WTC11 (cell line): ENCODE results near the gene SHKBP1. TPM values are rescaled to one million over a fixed set of nuclear protein-coding genes. Genes with fewer than 3 reads are reported as not detected.

Experiments
- ATAC-seq: fragments of 200-7000 bp; cut with Tn5 transposase; 2 replicates; pipeline ENCODE4 v1.10.0; 2021; ENCODE audit warnings: mild to moderate bottlenecking, moderate library complexity
- CTCF ChIA-PET: fragments of 300-600 bp; sonication (Branson Sonifier 250); formaldehyde crosslinking; loops from one replicate; lab custom pipeline; 2021; ENCODE audit warnings: antibody characterized with exemption; lab: Charles Lee
- POLR2A ChIA-PET: fragments of 350-600 bp; sonication (Branson Sonifier 250); formaldehyde crosslinking; loops from one replicate; lab custom pipeline; 2021; ENCODE audit warnings: antibody characterized with exemption; lab: Charles Lee
- DNase-seq: peaks from one replicate; pipeline ENCODE4 v3.0.0; 2021; ENCODE audit warnings: low spot score
- H3K27ac Mint-ChIP-seq: 2 replicates; pipeline ENCODE4 v1.8.0; 2021; ENCODE audit warnings: mixed read lengths
- H3K27me3 Mint-ChIP-seq: 2 replicates; pipeline ENCODE4 v1.8.0; 2021; ENCODE audit warnings: low read depth, mild to moderate bottlenecking, moderate library complexity, mixed read lengths
- H3K36me3 Mint-ChIP-seq: 2 replicates; pipeline ENCODE4 v1.8.0; 2021; ENCODE audit warnings: mixed read lengths
- H3K4me1 Mint-ChIP-seq: 2 replicates; pipeline ENCODE4 v1.8.0; 2022; ENCODE audit warnings: mixed read lengths
- H3K4me3 Mint-ChIP-seq: 2 replicates; pipeline ENCODE4 v1.8.0; 2021; ENCODE audit warnings: mild to moderate bottlenecking, moderate library complexity, mixed read lengths
- H3K9me3 Mint-ChIP-seq: 2 replicates; pipeline ENCODE4 v1.8.0; 2021; ENCODE audit warnings: mixed read lengths
- CREB1 ChIP-seq: sonication (generic); formaldehyde crosslinking; IDR thresholded peaks from 2 replicates; pipeline ENCODE4 v1.8.0; 2023; ENCODE audit warnings: mild to moderate bottlenecking, missing genetic modification reagents
- ELF4 ChIP-seq: sonication (generic); formaldehyde crosslinking; IDR thresholded peaks from 2 replicates; pipeline ENCODE4 v1.8.1; 2022; ENCODE audit warnings: low read depth, mild to moderate bottlenecking, moderate library complexity, missing genetic modification reagents
- GABPB1 ChIP-seq: sonication (generic); formaldehyde crosslinking; IDR thresholded peaks from 2 replicates; pipeline ENCODE4 v1.8.1; 2023; ENCODE audit warnings: mild to moderate bottlenecking, missing genetic modification reagents
- JAZF1 ChIP-seq: fragments of 250-450 bp; sonication (Bioruptor Pico); IDR thresholded peaks from 2 replicates; pipeline ENCODE4 v1.9.0; 2021; ENCODE audit warnings: moderate library complexity, mild to moderate bottlenecking, inconsistent platforms
- KAT7 ChIP-seq: sonication (generic); formaldehyde crosslinking; IDR thresholded peaks from 2 replicates; pipeline ENCODE4 v1.8.1; 2023; ENCODE audit warnings: missing genetic modification reagents, mild to moderate bottlenecking, borderline replicate concordance
- NFE2L1 ChIP-seq: sonication (generic); formaldehyde crosslinking; IDR thresholded peaks from 2 replicates; pipeline ENCODE4 v1.8.1; 2023; ENCODE audit warnings: missing genetic modification reagents
- NR2C2 ChIP-seq: sonication (generic); formaldehyde crosslinking; IDR thresholded peaks from 2 replicates; pipeline ENCODE4 v1.8.0; 2022; ENCODE audit warnings: mild to moderate bottlenecking, missing genetic modification reagents
- RELA ChIP-seq: sonication (generic); formaldehyde crosslinking; IDR thresholded peaks from 2 replicates; pipeline ENCODE4 v1.8.1; 2022; ENCODE audit warnings: missing genetic modification reagents, mild to moderate bottlenecking, borderline replicate concordance
- SOX15 ChIP-seq: fragments of 250-450 bp; sonication (Bioruptor Pico); IDR thresholded peaks from 2 replicates; pipeline ENCODE4 v1.9.0; 2021; ENCODE audit warnings: mild to moderate bottlenecking
- ZNF138 ChIP-seq: sonication (generic); formaldehyde crosslinking; conservative IDR thresholded peaks from 2 replicates; pipeline ENCODE4 v1.8.1; 2022; ENCODE audit warnings: mild to moderate bottlenecking, moderate library complexity, missing genetic modification reagents
- ZNF317 ChIP-seq: sonication (generic); formaldehyde crosslinking; IDR thresholded peaks from 2 replicates; pipeline ENCODE4 v1.8.1; 2023; ENCODE audit warnings: low read depth, mild to moderate bottlenecking, moderate library complexity, missing genetic modification reagents, borderline replicate concordance
- total RNA-seq: library from RNA; stranded (reverse); gene quantifications from 3 replicates; pipeline ENCODE4 v1.2.3, GENCODE V29; 2021
- TF ChIP-seq, protein P1 (sequence below): sonication (generic); formaldehyde crosslinking; IDR thresholded peaks from 2 replicates; pipeline ENCODE4 v1.8.1; 2022; ENCODE audit warnings: low read depth, missing genetic modification reagents, borderline replicate concordance
- TF ChIP-seq, protein P2 (sequence below): sonication (generic); formaldehyde crosslinking; IDR thresholded peaks from 2 replicates; pipeline ENCODE4 v1.8.0; 2022; ENCODE audit warnings: mild to moderate bottlenecking, missing genetic modification reagents
- TF ChIP-seq, protein P3 (sequence below): sonication (generic); formaldehyde crosslinking; IDR thresholded peaks from 2 replicates; pipeline ENCODE4 v1.8.0; 2023; ENCODE audit warnings: missing genetic modification reagents
- TF ChIP-seq, protein P4 (sequence below): sonication (generic); formaldehyde crosslinking; IDR thresholded peaks from 2 replicates; pipeline ENCODE4 v1.8.0; 2023; ENCODE audit warnings: missing genetic modification reagents, mild to moderate bottlenecking, borderline replicate concordance
- TF ChIP-seq, protein P5 (sequence below): sonication (generic); formaldehyde crosslinking; conservative IDR thresholded peaks from 2 replicates; pipeline ENCODE4 v1.8.1; 2023; ENCODE audit warnings: mild to moderate bottlenecking, low read depth, missing genetic modification reagents, moderate library complexity
- TF ChIP-seq, protein P6 (sequence below): fragments of 250-450 bp; sonication (Bioruptor Pico); IDR thresholded peaks from 2 replicates; pipeline ENCODE4 v1.9.0; 2021; ENCODE audit warnings: mild to moderate bottlenecking

Gene SHKBP1
- total RNA-seq, 1 experiment from 2014 or later = 71.7 TPM

DNA sequence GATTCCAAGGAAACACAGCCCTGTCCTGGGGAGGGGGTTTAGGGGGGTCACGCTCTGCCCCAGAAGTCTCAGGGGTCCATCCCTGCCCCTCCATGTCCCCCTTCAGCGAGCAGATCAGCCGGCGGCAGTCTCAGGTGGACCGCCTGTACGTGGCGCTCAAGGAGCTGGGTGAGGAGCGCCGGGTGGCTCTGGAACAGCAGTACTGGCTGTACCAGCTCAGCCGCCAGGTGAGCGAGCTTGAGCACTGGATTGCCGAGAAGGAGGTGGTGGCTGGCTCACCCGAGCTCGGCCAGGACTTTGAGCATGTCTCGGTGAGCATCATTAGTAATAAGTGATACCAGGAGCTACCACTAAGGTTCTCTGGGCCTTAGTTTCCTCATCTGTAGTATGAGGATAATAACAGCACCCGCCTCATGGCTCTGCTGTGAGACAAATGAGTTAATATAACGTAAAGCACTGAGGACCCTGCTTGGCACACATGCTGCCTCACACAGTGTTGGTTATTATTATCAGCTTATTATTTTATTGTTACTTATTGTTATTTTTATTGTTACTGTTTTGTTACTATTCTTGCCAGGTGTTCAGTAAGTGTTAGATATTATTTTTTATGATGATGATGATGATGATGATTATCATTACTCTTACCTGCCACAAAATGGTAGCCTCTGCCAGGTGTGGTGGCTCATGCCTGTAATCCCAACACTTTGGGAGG lies 20.5 kb upstream of the SHKBP1 start:
- DNase-seq (no peak), ATAC-seq (no peak)
- H3K27me3 Mint-ChIP-seq = peaks cover 93% of the 10 kb centered on the region
- no peak overlapping the region for H3K27ac Mint-ChIP-seq
- H3K4me3 Mint-ChIP-seq = no peak overlapping the region
- H3K4me1 Mint-ChIP-seq = peaks cover 13% of the 10 kb centered on the region
- CTCF ChIA-PET = interaction anchor here (0.7 to 4.0 kb wide), 8 partner anchors 14 to 107 kb away, joined by 3 to 18 read pairs (median 6); partner anchors contain the start of gene LTBP4
- TF ChIP-seq ELF4 (CRISPR knock-in tag) = no peak
- TF ChIP-seq RELA (CRISPR knock-in tag) = no peak
- TF ChIP-seq, protein P1, sequence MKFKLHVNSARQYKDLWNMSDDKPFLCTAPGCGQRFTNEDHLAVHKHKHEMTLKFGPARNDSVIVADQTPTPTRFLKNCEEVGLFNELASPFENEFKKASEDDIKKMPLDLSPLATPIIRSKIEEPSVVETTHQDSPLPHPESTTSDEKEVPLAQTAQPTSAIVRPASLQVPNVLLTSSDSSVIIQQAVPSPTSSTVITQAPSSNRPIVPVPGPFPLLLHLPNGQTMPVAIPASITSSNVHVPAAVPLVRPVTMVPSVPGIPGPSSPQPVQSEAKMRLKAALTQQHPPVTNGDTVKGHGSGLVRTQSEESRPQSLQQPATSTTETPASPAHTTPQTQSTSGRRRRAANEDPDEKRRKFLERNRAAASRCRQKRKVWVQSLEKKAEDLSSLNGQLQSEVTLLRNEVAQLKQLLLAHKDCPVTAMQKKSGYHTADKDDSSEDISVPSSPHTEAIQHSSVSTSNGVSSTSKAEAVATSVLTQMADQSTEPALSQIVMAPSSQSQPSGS = no peak
- TF ChIP-seq, protein P2, sequence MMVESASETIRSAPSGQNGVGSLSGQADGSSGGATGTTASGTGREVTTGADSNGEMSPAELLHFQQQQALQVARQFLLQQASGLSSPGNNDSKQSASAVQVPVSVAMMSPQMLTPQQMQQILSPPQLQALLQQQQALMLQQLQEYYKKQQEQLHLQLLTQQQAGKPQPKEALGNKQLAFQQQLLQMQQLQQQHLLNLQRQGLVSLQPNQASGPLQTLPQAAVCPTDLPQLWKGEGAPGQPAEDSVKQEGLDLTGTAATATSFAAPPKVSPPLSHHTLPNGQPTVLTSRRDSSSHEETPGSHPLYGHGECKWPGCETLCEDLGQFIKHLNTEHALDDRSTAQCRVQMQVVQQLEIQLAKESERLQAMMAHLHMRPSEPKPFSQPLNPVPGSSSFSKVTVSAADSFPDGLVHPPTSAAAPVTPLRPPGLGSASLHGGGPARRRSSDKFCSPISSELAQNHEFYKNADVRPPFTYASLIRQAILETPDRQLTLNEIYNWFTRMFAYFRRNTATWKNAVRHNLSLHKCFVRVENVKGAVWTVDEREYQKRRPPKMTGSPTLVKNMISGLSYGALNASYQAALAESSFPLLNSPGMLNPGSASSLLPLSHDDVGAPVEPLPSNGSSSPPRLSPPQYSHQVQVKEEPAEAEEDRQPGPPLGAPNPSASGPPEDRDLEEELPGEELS = no peak
- no peak for TF ChIP-seq JAZF1 (CRISPR knock-in tag)
- TF ChIP-seq NFE2L1 (CRISPR knock-in tag) = no peak
- TF ChIP-seq NR2C2 (CRISPR knock-in tag) = no peak
- no peak for TF ChIP-seq ZNF317 (CRISPR knock-in tag)
- TF ChIP-seq, protein P3, sequence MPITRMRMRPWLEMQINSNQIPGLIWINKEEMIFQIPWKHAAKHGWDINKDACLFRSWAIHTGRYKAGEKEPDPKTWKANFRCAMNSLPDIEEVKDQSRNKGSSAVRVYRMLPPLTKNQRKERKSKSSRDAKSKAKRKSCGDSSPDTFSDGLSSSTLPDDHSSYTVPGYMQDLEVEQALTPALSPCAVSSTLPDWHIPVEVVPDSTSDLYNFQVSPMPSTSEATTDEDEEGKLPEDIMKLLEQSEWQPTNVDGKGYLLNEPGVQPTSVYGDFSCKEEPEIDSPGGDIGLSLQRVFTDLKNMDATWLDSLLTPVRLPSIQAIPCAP (CRISPR knock-in tag) = no peak
- no peak for TF ChIP-seq SOX15 (CRISPR knock-in tag)
- TF ChIP-seq, protein P4, sequence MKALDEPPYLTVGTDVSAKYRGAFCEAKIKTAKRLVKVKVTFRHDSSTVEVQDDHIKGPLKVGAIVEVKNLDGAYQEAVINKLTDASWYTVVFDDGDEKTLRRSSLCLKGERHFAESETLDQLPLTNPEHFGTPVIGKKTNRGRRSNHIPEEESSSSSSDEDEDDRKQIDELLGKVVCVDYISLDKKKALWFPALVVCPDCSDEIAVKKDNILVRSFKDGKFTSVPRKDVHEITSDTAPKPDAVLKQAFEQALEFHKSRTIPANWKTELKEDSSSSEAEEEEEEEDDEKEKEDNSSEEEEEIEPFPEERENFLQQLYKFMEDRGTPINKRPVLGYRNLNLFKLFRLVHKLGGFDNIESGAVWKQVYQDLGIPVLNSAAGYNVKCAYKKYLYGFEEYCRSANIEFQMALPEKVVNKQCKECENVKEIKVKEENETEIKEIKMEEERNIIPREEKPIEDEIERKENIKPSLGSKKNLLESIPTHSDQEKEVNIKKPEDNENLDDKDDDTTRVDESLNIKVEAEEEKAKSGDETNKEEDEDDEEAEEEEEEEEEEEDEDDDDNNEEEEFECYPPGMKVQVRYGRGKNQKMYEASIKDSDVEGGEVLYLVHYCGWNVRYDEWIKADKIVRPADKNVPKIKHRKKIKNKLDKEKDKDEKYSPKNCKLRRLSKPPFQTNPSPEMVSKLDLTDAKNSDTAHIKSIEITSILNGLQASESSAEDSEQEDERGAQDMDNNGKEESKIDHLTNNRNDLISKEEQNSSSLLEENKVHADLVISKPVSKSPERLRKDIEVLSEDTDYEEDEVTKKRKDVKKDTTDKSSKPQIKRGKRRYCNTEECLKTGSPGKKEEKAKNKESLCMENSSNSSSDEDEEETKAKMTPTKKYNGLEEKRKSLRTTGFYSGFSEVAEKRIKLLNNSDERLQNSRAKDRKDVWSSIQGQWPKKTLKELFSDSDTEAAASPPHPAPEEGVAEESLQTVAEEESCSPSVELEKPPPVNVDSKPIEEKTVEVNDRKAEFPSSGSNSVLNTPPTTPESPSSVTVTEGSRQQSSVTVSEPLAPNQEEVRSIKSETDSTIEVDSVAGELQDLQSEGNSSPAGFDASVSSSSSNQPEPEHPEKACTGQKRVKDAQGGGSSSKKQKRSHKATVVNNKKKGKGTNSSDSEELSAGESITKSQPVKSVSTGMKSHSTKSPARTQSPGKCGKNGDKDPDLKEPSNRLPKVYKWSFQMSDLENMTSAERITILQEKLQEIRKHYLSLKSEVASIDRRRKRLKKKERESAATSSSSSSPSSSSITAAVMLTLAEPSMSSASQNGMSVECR (CRISPR knock-in tag) = no peak
- TF ChIP-seq, protein P5, sequence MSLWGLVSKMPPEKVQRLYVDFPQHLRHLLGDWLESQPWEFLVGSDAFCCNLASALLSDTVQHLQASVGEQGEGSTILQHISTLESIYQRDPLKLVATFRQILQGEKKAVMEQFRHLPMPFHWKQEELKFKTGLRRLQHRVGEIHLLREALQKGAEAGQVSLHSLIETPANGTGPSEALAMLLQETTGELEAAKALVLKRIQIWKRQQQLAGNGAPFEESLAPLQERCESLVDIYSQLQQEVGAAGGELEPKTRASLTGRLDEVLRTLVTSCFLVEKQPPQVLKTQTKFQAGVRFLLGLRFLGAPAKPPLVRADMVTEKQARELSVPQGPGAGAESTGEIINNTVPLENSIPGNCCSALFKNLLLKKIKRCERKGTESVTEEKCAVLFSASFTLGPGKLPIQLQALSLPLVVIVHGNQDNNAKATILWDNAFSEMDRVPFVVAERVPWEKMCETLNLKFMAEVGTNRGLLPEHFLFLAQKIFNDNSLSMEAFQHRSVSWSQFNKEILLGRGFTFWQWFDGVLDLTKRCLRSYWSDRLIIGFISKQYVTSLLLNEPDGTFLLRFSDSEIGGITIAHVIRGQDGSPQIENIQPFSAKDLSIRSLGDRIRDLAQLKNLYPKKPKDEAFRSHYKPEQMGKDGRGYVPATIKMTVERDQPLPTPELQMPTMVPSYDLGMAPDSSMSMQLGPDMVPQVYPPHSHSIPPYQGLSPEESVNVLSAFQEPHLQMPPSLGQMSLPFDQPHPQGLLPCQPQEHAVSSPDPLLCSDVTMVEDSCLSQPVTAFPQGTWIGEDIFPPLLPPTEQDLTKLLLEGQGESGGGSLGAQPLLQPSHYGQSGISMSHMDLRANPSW = no peak
- no peak for TF ChIP-seq ZNF138 (CRISPR knock-in tag)
- no peak for TF ChIP-seq KAT7 (CRISPR knock-in tag)
- TF ChIP-seq GABPB1 (CRISPR knock-in tag) = no peak
- no peak for TF ChIP-seq CREB1
- TF ChIP-seq, protein P6, sequence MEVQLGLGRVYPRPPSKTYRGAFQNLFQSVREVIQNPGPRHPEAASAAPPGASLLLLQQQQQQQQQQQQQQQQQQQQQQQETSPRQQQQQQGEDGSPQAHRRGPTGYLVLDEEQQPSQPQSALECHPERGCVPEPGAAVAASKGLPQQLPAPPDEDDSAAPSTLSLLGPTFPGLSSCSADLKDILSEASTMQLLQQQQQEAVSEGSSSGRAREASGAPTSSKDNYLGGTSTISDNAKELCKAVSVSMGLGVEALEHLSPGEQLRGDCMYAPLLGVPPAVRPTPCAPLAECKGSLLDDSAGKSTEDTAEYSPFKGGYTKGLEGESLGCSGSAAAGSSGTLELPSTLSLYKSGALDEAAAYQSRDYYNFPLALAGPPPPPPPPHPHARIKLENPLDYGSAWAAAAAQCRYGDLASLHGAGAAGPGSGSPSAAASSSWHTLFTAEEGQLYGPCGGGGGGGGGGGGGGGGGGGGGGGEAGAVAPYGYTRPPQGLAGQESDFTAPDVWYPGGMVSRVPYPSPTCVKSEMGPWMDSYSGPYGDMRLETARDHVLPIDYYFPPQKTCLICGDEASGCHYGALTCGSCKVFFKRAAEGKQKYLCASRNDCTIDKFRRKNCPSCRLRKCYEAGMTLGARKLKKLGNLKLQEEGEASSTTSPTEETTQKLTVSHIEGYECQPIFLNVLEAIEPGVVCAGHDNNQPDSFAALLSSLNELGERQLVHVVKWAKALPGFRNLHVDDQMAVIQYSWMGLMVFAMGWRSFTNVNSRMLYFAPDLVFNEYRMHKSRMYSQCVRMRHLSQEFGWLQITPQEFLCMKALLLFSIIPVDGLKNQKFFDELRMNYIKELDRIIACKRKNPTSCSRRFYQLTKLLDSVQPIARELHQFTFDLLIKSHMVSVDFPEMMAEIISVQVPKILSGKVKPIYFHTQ = no peak
- POLR2A ChIA-PET = interaction anchor here (0.6 kb wide), 1 partner anchor 78 kb away, joined by 3 read pairs; no protein-coding TSS in a partner anchor
- H3K36me3 Mint-ChIP-seq = no peaks in the 10 kb centered on the region
- H3K9me3 Mint-ChIP-seq = no peaks in the 10 kb centered on the region
